Tibial nerve (tissue), 4 donors: Measurements from ENCODE around the gene DDX18. TPM values are rescaled to one million over a fixed set of nuclear protein-coding genes. Genes with fewer than 3 reads are reported as not detected.
"Not testable (repeated sequence)": the region's sequence is repeated elsewhere in the genome, so short reads cannot be mapped to it uniquely, and the experiment has no call there.

Experiments used
- DNase-seq, 2 donors: peaks; one replicate each; pipeline ENCODE4 v3.0.0-alpha.2; 2019; ENCODE audit warnings: low spot score in 2 of 2
- H3K27ac ChIP-seq, 4 donors: fragments of 200-600 bp; sonication (generic) in 3 of 4; one replicate each; pipeline ENCODE4 v1.5.1; 2017 to 2019; ENCODE audit warnings: mild to moderate bottlenecking in 1 of 4
- H3K27me3 ChIP-seq, 2 donors: fragments of 200-600 bp; sonication (generic) in 1 of 2; one replicate each; pipeline versions ENCODE4 v1.5.1 to v1.6.0; 2017 to 2019
- H3K36me3 ChIP-seq, 3 donors: fragments of 200-600 bp; sonication (generic); one replicate each; pipeline ENCODE4 v1.5.1; 2018 to 2019
- H3K4me1 ChIP-seq, 4 donors: fragments of 200-600 bp; sonication (generic) in 3 of 4; one replicate each; pipeline ENCODE4 v1.5.1; 2017 to 2019
- H3K4me3 ChIP-seq, 4 donors: fragments of 200-600 bp; sonication (generic) in 3 of 4; one replicate each; pipeline ENCODE4 v1.5.1; 2017 to 2019; ENCODE audit warnings: mild to moderate bottlenecking in 1 of 4, moderate library complexity in 1 of 4
- H3K9me3 ChIP-seq, 4 donors: fragments of 200-600 bp; sonication (generic) in 3 of 4; one replicate each; pipeline ENCODE4 v1.5.1; 2017 to 2019
- CTCF ChIP-seq, 5 experiments: fragments of 200-600 bp in 3 of 5; fragments of 450-650 bp in 2 of 5; sonication (generic) in 3 of 5; IDR thresholded peaks; one replicate each; pipeline ENCODE4 v1.5.1; 2016 to 2019; ENCODE audit warnings: antibody characterized with exemption in 5 of 5, mild to moderate bottlenecking in 3 of 5, moderate library complexity in 2 of 5
- EP300 ChIP-seq, 2 donors: sonication (generic); formaldehyde crosslinking; IDR thresholded peaks; one replicate each; pipeline ENCODE4 v1.6.1; 2017; ENCODE audit warnings: antibody characterized with exemption in 2 of 2, mild to moderate bottlenecking in 1 of 2
- POLR2A ChIP-seq, 2 donors: fragments of 450-650 bp; IDR thresholded peaks; one replicate each; pipeline ENCODE4 v1.6.1; 2017; ENCODE audit warnings: antibody characterized with exemption in 2 of 2, mild to moderate bottlenecking in 2 of 2, moderate library complexity in 2 of 2
- WGBS, 2 donors: methylation state at CpG; one replicate each; pipeline ENCODE4 v1.1.5; 2018; 5-methylcytosine and 5-hydroxymethylcytosine counted together
- total RNA-seq, 4 donors: library from RNA; depleted of rRNA; stranded (reverse); fragments of >200 nt; gene quantifications; one replicate each; pipeline ENCODE4 v1.1.0, GENCODE V29; 2016

DDX18 gene
- total RNA-seq, 4 donors from 2014 or later, result 37.8 to 48.0 (median 43.2) TPM

- peaks cover 0 to 66% (median 7%) of the 10 kb centered on the region in 3 donors for H3K36me3 ChIP-seq
- peaks cover 0 to 35% (median 17%) of the 10 kb centered on the region in 4 donors for H3K4me1 ChIP-seq
- H3K27ac ChIP-seq, result no peak overlapping the region
- 90% methylated on average over 3 of the region's 3 CpGs for whole genome bisulfite sequencing, 2 donors
- DNase-seq, result no peak
- TF ChIP-seq CTCF (IDR thresholded peaks at IDR 0.05), result no peak
- no peak for TF ChIP-seq POLR2A (IDR thresholded peaks at IDR 0.05)
- TF ChIP-seq EP300 (IDR thresholded peaks at IDR 0.05), result no peak
- no peak overlapping the region for H3K4me3 ChIP-seq
- no peaks in the 10 kb centered on the region for H3K27me3 ChIP-seq
- H3K9me3 ChIP-seq, result no peaks in the 10 kb centered on the region
These were observed 4.4 kb downstream of the DDX18 start for GRCh38 chr2:117818921-117819320.

GRCh38 chr2:117820444-117820843 is 6.0 kb downstream of the DDX18 start:
- DNase-seq, result no peak
- no peak overlapping the region for H3K4me3 ChIP-seq
- H3K9me3 ChIP-seq, result no peaks in the 10 kb centered on the region
- H3K36me3 ChIP-seq, result peaks cover 0 to 82% (median 7%) of the 10 kb centered on the region in 3 donors
- 88 to 96% methylated on average over 1 of the region's 1 CpG for WGBS, 2 donors
- H3K27ac ChIP-seq, result no peak overlapping the region
- H3K4me1 ChIP-seq, result peaks cover 0 to 28% (median 12%) of the 10 kb centered on the region in 4 donors
- TF ChIP-seq CTCF (IDR thresholded peaks at IDR 0.05) (no peak), EP300 (IDR thresholded peaks at IDR 0.05) (no peak), POLR2A (IDR thresholded peaks at IDR 0.05) (no peak)
- no peaks in the 10 kb centered on the region for H3K27me3 ChIP-seq

GRCh38 chr2:117825437-117825836 is 10.9 kb downstream of the DDX18 start:
- H3K9me3 ChIP-seq, result no peaks in the 10 kb centered on the region
- H3K27me3 ChIP-seq, result no peaks in the 10 kb centered on the region
- no peak for TF ChIP-seq POLR2A (IDR thresholded peaks at IDR 0.05)
- TF ChIP-seq CTCF (IDR thresholded peaks at IDR 0.05), result no peak
- no peak for TF ChIP-seq EP300 (IDR thresholded peaks at IDR 0.05)
- H3K27ac ChIP-seq, result no peak overlapping the region
- H3K36me3 ChIP-seq, result peaks cover 0 to 100% (median 27%) of the 10 kb centered on the region in 3 donors
- no peak for DNase-seq
- WGBS, 2 donors, result 85 to 88% methylated on average over 8 of the region's 8 CpGs
- no peak overlapping the region for H3K4me3 ChIP-seq
- H3K4me1 ChIP-seq, result no peaks in the 10 kb centered on the region

- DNase-seq, H3K4me1 ChIP-seq, H3K27ac ChIP-seq, H3K27me3 ChIP-seq, H3K4me3 ChIP-seq, H3K9me3 ChIP-seq: not testable (repeated sequence)
- H3K36me3 ChIP-seq, result peaks cover 0 to 97% (median 27%) of the 10 kb centered on the region in 3 donors
- WGBS, 2 donors, result 99% methylated on average over 5 of the region's 5 CpGs
These were observed 13.0 kb downstream of the DDX18 start for GRCh38 chr2:117827464-117827863.

GRCh38 chr2:117828870-117829269 is 14.4 kb downstream of the DDX18 start:
- Histone ChIP-seq H3K36me3 (peaks cover 0 to 97% (median 27%) of the 10 kb centered on the region in 3 donors), H3K9me3 (no peaks in the 10 kb centered on the region), H3K27ac (no peak overlapping the region), H3K4me3 (no peak overlapping the region), H3K27me3 (no peaks in the 10 kb centered on the region), H3K4me1 (no peaks in the 10 kb centered on the region)
- TF ChIP-seq CTCF (IDR thresholded peaks at IDR 0.05) (no peak), EP300 (IDR thresholded peaks at IDR 0.05) (no peak), POLR2A (IDR thresholded peaks at IDR 0.05) (no peak)
- WGBS, 2 donors, result 86 to 95% methylated on average over 2 of the region's 2 CpGs
- DNase-seq, result no peak

- 83 to 92% methylated on average over 1 of the region's 1 CpG for WGBS, 2 donors
- Histone ChIP-seq H3K27ac (no peak overlapping the region), H3K36me3 (peaks cover 0 to 69% (median 12%) of the 10 kb centered on the region in 3 donors), H3K4me3 (no peak overlapping the region), H3K27me3 (no peaks in the 10 kb centered on the region), H3K4me1 (peaks cover 0 to 13% (median 0%) of the 10 kb centered on the region in 4 donors), H3K9me3 (no peaks in the 10 kb centered on the region)
- DNase-seq, result no peak
- no peak for TF ChIP-seq CTCF (IDR thresholded peaks at IDR 0.05)
- no peak for TF ChIP-seq POLR2A (IDR thresholded peaks at IDR 0.05)
- TF ChIP-seq EP300 (IDR thresholded peaks at IDR 0.05), result no peak
These were observed 17.8 kb downstream of the DDX18 start for GRCh38 chr2:117832332-117832731.
